Hippocampal formation (tissue), 2 donors: ENCODE data around the gene PLA2G2E.
"Not testable (repeated sequence)": the region's sequence is repeated elsewhere in the genome, so short reads cannot be mapped to it uniquely, and the experiment has no call there.

Experiments
- DNase-seq, 2 donors: peaks; one replicate each; lab custom pipeline; 2025; lab: John Stamatoyannopoulos, UW

Gene PLA2G2E

GRCh38 chr1:19882111-19883071 is 41.0 kb downstream of the PLA2G2E start, which contains the start of gene OTUD3:
OTUD3 (plus strand) TSS chr1:19882395; CDS start chr1:19882514, 119 bp downstream.
- DNase-seq = peak; percentile 92 to 98

- not testable (repeated sequence) for DNase-seq
Observed at GRCh38 chr1:19880841-19881240, 42.6 kb downstream of the PLA2G2E start.

GRCh38 chr1:19879661-19880060 is 43.8 kb downstream of the PLA2G2E start:
- no peak for DNase-seq

- DNase-seq = no peak
Observed at GRCh38 chr1:19879227-19879626, 44.2 kb downstream of the PLA2G2E start.

- DNase-seq = no peak
Observed at GRCh38 chr1:19878637-19878985, 44.8 kb downstream of the PLA2G2E start.

DNA sequence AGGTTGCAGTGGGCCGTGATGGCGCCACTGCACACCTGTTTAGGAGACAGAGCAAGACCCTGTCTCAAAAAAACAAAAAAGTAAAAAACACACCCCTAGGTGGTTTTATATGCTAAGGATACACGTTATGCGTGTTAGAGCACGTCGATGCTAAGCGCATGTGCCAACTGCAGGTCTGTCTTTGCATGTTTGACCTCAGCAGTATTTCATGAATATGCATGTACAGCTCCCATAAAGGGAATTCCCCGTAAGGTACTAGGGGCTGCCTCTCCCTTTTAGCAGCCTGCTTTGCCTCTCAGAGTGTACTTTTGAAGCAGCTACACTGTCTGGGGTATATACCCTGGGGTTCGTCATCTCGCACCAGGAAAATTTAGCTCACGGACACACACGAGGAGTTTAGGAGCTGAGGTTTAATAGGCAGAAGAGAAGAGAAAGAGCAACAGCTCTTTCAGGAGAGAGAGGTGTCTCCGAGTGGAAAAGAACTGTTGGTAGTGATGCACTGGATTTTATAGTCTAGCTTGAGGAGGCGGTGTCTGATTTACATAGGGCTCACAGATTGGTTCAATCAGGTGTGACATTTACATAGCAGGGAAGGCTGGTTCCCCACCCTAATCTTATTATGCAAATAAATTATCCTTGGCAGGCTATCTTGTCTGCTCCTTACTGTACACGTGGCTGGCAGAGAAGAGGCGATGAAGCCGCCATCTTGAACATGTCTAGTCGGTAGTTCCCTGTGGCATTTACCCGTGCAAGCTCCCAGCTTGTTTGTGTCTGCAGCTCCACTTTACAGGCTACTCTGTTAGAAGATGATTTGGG is 45.4 kb downstream of the PLA2G2E start:
- DNase-seq = no peak

- no peak for DNase-seq
Observed at GRCh38 chr1:19877181-19877750, 46.2 kb downstream of the PLA2G2E start.

- DNase-seq = no peak
Observed at GRCh38 chr1:19872190-19872589, 51.2 kb downstream of the PLA2G2E start.
